ENCODE results near the gene USP37.
A peak's percentile ranks its signal among the peaks of the same experiment; 100 is the strongest.

USP37 gene

DNA sequence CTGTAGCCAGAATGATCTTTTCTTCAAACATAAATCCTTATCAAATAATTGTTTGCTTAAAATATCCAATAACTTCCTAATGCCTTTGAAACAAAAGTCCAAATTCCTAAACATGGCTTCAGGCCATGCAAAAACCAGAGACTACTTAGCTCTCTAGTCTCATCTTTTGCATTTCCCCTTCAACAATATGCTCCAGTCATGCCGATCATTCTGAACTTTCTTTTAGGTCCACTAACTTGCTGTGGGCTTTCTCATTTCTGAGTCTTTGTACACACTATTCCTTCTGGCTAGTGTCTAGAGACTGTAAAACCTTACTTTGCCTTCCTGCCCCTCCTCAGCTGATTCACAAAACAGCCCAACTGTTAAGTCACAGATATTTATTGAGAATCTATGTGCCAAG lies 97.7 kb downstream of the USP37 start:
- Histone ChIP-seq H3K9ac (ENCODE audit: low read depth, low read length, poor library complexity, severe bottlenecking) (no peak overlapping the region), H3F3A (ENCODE audit: low read depth) (no peaks in the 10 kb centered on the region), H3K9me3 (ENCODE audit: insufficient read depth, low read depth, low read length) (no peaks in the 10 kb centered on the region), H3K36me3 (ENCODE audit: insufficient read depth, low read length) (peaks cover 42% of the 10 kb centered on the region; the same call in 1 of the 2 replicates), H4K20me1 (ENCODE audit: insufficient read depth, low read length, poor library complexity, severe bottlenecking) (no peaks in the 10 kb centered on the region), H3K4me1 (ENCODE audit: insufficient read depth, low read length, poor library complexity, severe bottlenecking) (no peaks in the 10 kb centered on the region), H3K9me2 (replicated peaks; ENCODE audit: low read depth, low read length) (no peaks in the 10 kb centered on the region), H3K27me3 (ENCODE audit: insufficient read depth, low read length, poor library complexity, severe bottlenecking) (no peaks in the 10 kb centered on the region), H3K4me3 (ENCODE audit: low read length, poor library complexity, severe bottlenecking) (no peak overlapping the region), H3K79me2 (ENCODE audit: insufficient read depth, low read length) (no peaks in the 10 kb centered on the region), H3K4me2 (ENCODE audit: low read depth, low read length, poor library complexity, severe bottlenecking) (no peak overlapping the region), H2AFZ (ENCODE audit: low read length) (no peak overlapping the region)
- no peak for TF ChIP-seq EZH2phosphoT487 (IDR thresholded peaks at IDR 0.05; ENCODE audit: borderline replicate concordance)
- TF ChIP-seq, protein P1, sequence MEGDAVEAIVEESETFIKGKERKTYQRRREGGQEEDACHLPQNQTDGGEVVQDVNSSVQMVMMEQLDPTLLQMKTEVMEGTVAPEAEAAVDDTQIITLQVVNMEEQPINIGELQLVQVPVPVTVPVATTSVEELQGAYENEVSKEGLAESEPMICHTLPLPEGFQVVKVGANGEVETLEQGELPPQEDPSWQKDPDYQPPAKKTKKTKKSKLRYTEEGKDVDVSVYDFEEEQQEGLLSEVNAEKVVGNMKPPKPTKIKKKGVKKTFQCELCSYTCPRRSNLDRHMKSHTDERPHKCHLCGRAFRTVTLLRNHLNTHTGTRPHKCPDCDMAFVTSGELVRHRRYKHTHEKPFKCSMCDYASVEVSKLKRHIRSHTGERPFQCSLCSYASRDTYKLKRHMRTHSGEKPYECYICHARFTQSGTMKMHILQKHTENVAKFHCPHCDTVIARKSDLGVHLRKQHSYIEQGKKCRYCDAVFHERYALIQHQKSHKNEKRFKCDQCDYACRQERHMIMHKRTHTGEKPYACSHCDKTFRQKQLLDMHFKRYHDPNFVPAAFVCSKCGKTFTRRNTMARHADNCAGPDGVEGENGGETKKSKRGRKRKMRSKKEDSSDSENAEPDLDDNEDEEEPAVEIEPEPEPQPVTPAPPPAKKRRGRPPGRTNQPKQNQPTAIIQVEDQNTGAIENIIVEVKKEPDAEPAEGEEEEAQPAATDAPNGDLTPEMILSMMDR (conservative IDR thresholded peaks at IDR 0.05; ENCODE audit: low read length): no peak

DNA sequence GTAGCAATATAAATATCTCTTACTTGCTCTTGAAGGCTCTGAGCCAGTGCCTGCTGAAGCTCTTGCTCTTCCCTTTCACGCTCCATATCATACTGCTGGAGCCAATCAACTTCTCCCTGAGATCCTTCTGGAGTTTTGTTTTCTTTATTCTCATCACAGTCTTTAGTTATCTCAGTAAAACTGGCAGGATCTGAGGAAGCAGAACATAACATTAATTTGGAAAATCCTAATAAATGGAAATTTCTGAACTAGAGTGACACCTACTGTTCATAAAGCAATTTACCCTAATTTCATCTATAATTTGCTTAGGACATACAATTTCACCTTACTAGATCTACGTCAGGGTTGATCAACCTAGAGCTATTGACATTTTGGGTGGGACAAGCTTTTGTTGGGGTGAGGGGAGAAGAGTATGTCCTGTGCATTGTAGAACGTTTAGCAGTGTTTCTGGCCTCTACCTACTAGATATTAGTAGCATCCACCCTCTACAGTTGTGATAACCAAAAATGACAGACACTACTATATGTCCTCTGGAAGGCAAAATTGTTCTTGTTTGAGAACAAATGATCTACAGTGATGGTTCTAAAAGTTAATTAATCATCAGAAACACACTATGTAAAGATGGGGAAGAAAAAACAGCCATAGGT lies 102.0 kb downstream of the USP37 start:
- Histone ChIP-seq H3K9me3 (ENCODE audit: insufficient read depth, low read depth, low read length) (no peaks in the 10 kb centered on the region), H3K9ac (ENCODE audit: low read depth, low read length, poor library complexity, severe bottlenecking) (no peak overlapping the region), H2AFZ (ENCODE audit: low read length) (no peak overlapping the region), H4K20me1 (ENCODE audit: insufficient read depth, low read length, poor library complexity, severe bottlenecking) (no peaks in the 10 kb centered on the region), H3K36me3 (ENCODE audit: insufficient read depth, low read length) (peaks cover 37% of the 10 kb centered on the region; the same call in 1 of the 2 replicates), H3F3A (ENCODE audit: low read depth) (no peaks in the 10 kb centered on the region), H3K79me2 (ENCODE audit: insufficient read depth, low read length) (no peaks in the 10 kb centered on the region), H3K9me2 (replicated peaks; ENCODE audit: low read depth, low read length) (no peaks in the 10 kb centered on the region), H3K4me3 (ENCODE audit: low read length, poor library complexity, severe bottlenecking) (no peak overlapping the region), H3K4me1 (ENCODE audit: insufficient read depth, low read length, poor library complexity, severe bottlenecking) (no peaks in the 10 kb centered on the region), H3K27me3 (ENCODE audit: insufficient read depth, low read length, poor library complexity, severe bottlenecking) (no peaks in the 10 kb centered on the region), H3K4me2 (ENCODE audit: low read depth, low read length, poor library complexity, severe bottlenecking) (no peak overlapping the region)
- TF ChIP-seq, protein P1 (conservative IDR thresholded peaks at IDR 0.05; ENCODE audit: low read length): peak; percentile 78
- TF ChIP-seq EZH2phosphoT487 (IDR thresholded peaks at IDR 0.05; ENCODE audit: borderline replicate concordance): no peak

DNA sequence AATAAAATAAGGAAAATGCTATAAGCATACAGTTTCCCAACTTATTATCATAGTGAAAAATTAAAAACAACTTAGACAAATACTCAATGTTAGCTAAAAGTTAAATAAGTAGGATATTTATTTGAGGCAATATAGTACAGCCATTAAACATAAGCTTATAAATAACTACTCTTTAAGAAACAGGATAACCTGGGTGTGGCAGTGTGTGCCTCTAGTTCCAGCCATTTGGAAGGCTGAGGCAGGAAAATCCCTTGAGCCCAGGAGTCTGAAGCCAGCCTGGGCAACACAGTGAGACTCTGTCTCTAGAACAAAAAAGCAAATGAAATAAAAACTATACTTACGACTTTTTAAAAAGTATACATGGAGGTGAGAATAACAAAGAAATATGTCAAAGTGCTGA lies 109.6 kb downstream of the USP37 start:
- H3F3A ChIP-seq (ENCODE audit: low read depth): no peaks in the 10 kb centered on the region
- H3K9me2 ChIP-seq (replicated peaks; ENCODE audit: low read depth, low read length): no peaks in the 10 kb centered on the region
- no peak for TF ChIP-seq EZH2phosphoT487 (IDR thresholded peaks at IDR 0.05; ENCODE audit: borderline replicate concordance)
- TF ChIP-seq, protein P1 (conservative IDR thresholded peaks at IDR 0.05; ENCODE audit: low read length): no peak
- no peak overlapping the region for H3K9ac ChIP-seq (ENCODE audit: low read depth, low read length, poor library complexity, severe bottlenecking)
- H3K4me2 ChIP-seq (ENCODE audit: low read depth, low read length, poor library complexity, severe bottlenecking): no peak overlapping the region
- peaks cover 65% of the 10 kb centered on the region; the same call in 1 of the 2 replicates for H3K36me3 ChIP-seq (ENCODE audit: insufficient read depth, low read length)
- no peaks in the 10 kb centered on the region for H3K4me1 ChIP-seq (ENCODE audit: insufficient read depth, low read length, poor library complexity, severe bottlenecking)
- no peak overlapping the region for H2AFZ ChIP-seq (ENCODE audit: low read length)
- H4K20me1 ChIP-seq (ENCODE audit: insufficient read depth, low read length, poor library complexity, severe bottlenecking): no peaks in the 10 kb centered on the region
- H3K9me3 ChIP-seq (ENCODE audit: insufficient read depth, low read depth, low read length): no peaks in the 10 kb centered on the region
- no peaks in the 10 kb centered on the region for H3K79me2 ChIP-seq (ENCODE audit: insufficient read depth, low read length)
- no peak overlapping the region for H3K4me3 ChIP-seq (ENCODE audit: low read length, poor library complexity, severe bottlenecking)
- no peaks in the 10 kb centered on the region for H3K27me3 ChIP-seq (ENCODE audit: insufficient read depth, low read length, poor library complexity, severe bottlenecking)

Measured in Loucy (cell line).